Measurements from ENCODE around the gene DRD4.
"Not testable (repeated sequence)": the region's sequence is repeated elsewhere in the genome, so short reads cannot be mapped to it uniquely, and the experiment has no call there.

Gene DRD4

GRCh38 chr11:673866-674265 lies 36.8 kb downstream of the DRD4 start:
- DNase-seq (ENCODE audit: extremely low read depth in 1 of 2, low read depth in 1 of 2) = no peak

- DNase-seq (ENCODE audit: extremely low read depth in 1 of 2, low read depth in 1 of 2) = no peak
These were observed 37.3 kb downstream of the DRD4 start for GRCh38 chr11:674406-674805.

GRCh38 chr11:678297-678696 lies 41.2 kb downstream of the DRD4 start:
- no peak for DNase-seq (ENCODE audit: extremely low read depth in 1 of 2, low read depth in 1 of 2)

GRCh38 chr11:679271-680207 lies 42.5 kb downstream of the DRD4 start:
- DNase-seq (ENCODE audit: extremely low read depth in 1 of 2, low read depth in 1 of 2) = no peak

- no peak for DNase-seq (ENCODE audit: extremely low read depth in 1 of 2, low read depth in 1 of 2)
These were observed 43.4 kb downstream of the DRD4 start for GRCh38 chr11:680476-680875.

- DNase-seq (ENCODE audit: extremely low read depth in 1 of 2, low read depth in 1 of 2) = no peak
These were observed 43.9 kb downstream of the DRD4 start for GRCh38 chr11:680970-681369.

GRCh38 chr11:686451-687243 lies 49.6 kb downstream of the DRD4 start:
- no peak for DNase-seq (ENCODE audit: extremely low read depth in 1 of 2, low read depth in 1 of 2)

- no peak for DNase-seq (ENCODE audit: extremely low read depth in 1 of 2, low read depth in 1 of 2)
These were observed 50.7 kb downstream of the DRD4 start for GRCh38 chr11:687751-688150.

- no peak for DNase-seq (ENCODE audit: extremely low read depth in 1 of 2, low read depth in 1 of 2)
These were observed 51.6 kb downstream of the DRD4 start for GRCh38 chr11:688681-689080.

GRCh38 chr11:689625-690024 lies 52.6 kb downstream of the DRD4 start:
- DNase-seq (ENCODE audit: extremely low read depth in 1 of 2, low read depth in 1 of 2) = no peak

- DNase-seq (ENCODE audit: extremely low read depth in 1 of 2, low read depth in 1 of 2) = not testable (repeated sequence)
These were observed 53.2 kb downstream of the DRD4 start for GRCh38 chr11:690244-690643.
